ENCODE measurements around the gene ZNF273. TPM values are rescaled to one million over a fixed set of nuclear protein-coding genes. Genes with fewer than 3 reads are reported as not detected.
"Not testable (repeated sequence)": the region's sequence is repeated elsewhere in the genome, so short reads cannot be mapped to it uniquely, and the experiment has no call there.

The ZNF273 gene
- total RNA-seq, 1 experiment from 2014 or later, result 22.0 TPM

- no peaks in the 10 kb centered on the region for H3K9me2 ChIP-seq (replicated peaks; ENCODE audit: insufficient read depth, low read length)
- H3K4me2 ChIP-seq (ENCODE audit: low read depth, low read length, poor library complexity, severe bottlenecking), result no peak overlapping the region
- H3K9ac ChIP-seq (ENCODE audit: low read length), result no peak overlapping the region
- no peaks in the 10 kb centered on the region for H3K27me3 ChIP-seq (ENCODE audit: low read length)
- no peak for DNase-seq
- no peak overlapping the region for H3K4me3 ChIP-seq (ENCODE audit: low read length)
- H3K36me3 ChIP-seq (ENCODE audit: insufficient read depth, low read length), result peaks cover 50% of the 10 kb centered on the region
- H2AFZ ChIP-seq (ENCODE audit: low read length), result no peak overlapping the region
- peaks cover 22% of the 10 kb centered on the region for H3K9me3 ChIP-seq (ENCODE audit: low read length)
- peaks cover 75% of the 10 kb centered on the region for H3K79me2 ChIP-seq (ENCODE audit: low read length)
- peaks cover 11% of the 10 kb centered on the region for H3K4me1 ChIP-seq (ENCODE audit: low read length)
- no peak overlapping the region for H3K27ac ChIP-seq (ENCODE audit: low read length)
- H4K20me1 ChIP-seq (ENCODE audit: insufficient read depth, low read depth, low read length), result no peaks in the 10 kb centered on the region
Observed at GRCh38 chr7:64905547-64905946, 2.5 kb downstream of the ZNF273 start.

- H3K4me1 ChIP-seq (ENCODE audit: low read length), result peaks cover 7% of the 10 kb centered on the region; the same call in 1 of the 2 replicates
- no peak overlapping the region for H3K4me3 ChIP-seq (ENCODE audit: low read length)
- H3K27me3 ChIP-seq (ENCODE audit: low read length), result no peaks in the 10 kb centered on the region
- peaks cover 96% of the 10 kb centered on the region for H3K79me2 ChIP-seq (ENCODE audit: low read length)
- H3K27ac ChIP-seq (ENCODE audit: low read length), result no peak overlapping the region
- H3K4me2 ChIP-seq (ENCODE audit: low read depth, low read length, poor library complexity, severe bottlenecking), result no peak overlapping the region
- H3K36me3 ChIP-seq (ENCODE audit: insufficient read depth, low read length), result peaks cover 59% of the 10 kb centered on the region
- no peak overlapping the region for H3K9ac ChIP-seq (ENCODE audit: low read length)
- H2AFZ ChIP-seq (ENCODE audit: low read length), result no peak overlapping the region
- no peak for DNase-seq
- H3K9me2 ChIP-seq (replicated peaks; ENCODE audit: insufficient read depth, low read length), result no peaks in the 10 kb centered on the region
- no peaks in the 10 kb centered on the region for H4K20me1 ChIP-seq (ENCODE audit: insufficient read depth, low read depth, low read length)
- H3K9me3 ChIP-seq (ENCODE audit: low read length), result peaks cover 31% of the 10 kb centered on the region
Observed at GRCh38 chr7:64907641-64908326, 4.7 kb downstream of the ZNF273 start.

- peaks cover 7% of the 10 kb centered on the region; the same call in 1 of the 2 replicates for H3K4me1 ChIP-seq (ENCODE audit: low read length)
- DNase-seq, result no peak
- no peak overlapping the region for H3K4me2 ChIP-seq (ENCODE audit: low read depth, low read length, poor library complexity, severe bottlenecking)
- H3K9ac ChIP-seq (ENCODE audit: low read length), result no peak overlapping the region
- H3K27ac ChIP-seq (ENCODE audit: low read length), result no peak overlapping the region
- no peaks in the 10 kb centered on the region for H3K27me3 ChIP-seq (ENCODE audit: low read length)
- H2AFZ ChIP-seq (ENCODE audit: low read length), result no peak overlapping the region
- H4K20me1 ChIP-seq (ENCODE audit: insufficient read depth, low read depth, low read length), result no peaks in the 10 kb centered on the region
- H3K9me2 ChIP-seq (replicated peaks; ENCODE audit: insufficient read depth, low read length), result no peaks in the 10 kb centered on the region
- peaks cover 99% of the 10 kb centered on the region for H3K79me2 ChIP-seq (ENCODE audit: low read length)
- H3K9me3 ChIP-seq (ENCODE audit: low read length), result peaks cover 36% of the 10 kb centered on the region
- H3K4me3 ChIP-seq (ENCODE audit: low read length), result no peak overlapping the region
- peaks cover 65% of the 10 kb centered on the region for H3K36me3 ChIP-seq (ENCODE audit: insufficient read depth, low read length)
Observed at GRCh38 chr7:64908358-64908757, 5.3 kb downstream of the ZNF273 start.

GRCh38 chr7:64914557-64914956 is 11.5 kb downstream of the ZNF273 start:
- Histone ChIP-seq H2AFZ (ENCODE audit: low read length) (no peak overlapping the region), H3K4me2 (ENCODE audit: low read depth, low read length, poor library complexity, severe bottlenecking) (no peak overlapping the region), H3K9me3 (ENCODE audit: low read length) (peaks cover 40% of the 10 kb centered on the region), H4K20me1 (ENCODE audit: insufficient read depth, low read depth, low read length) (no peaks in the 10 kb centered on the region), H3K27ac (ENCODE audit: low read length) (no peak overlapping the region), H3K36me3 (ENCODE audit: insufficient read depth, low read length) (peaks cover 75% of the 10 kb centered on the region), H3K4me3 (ENCODE audit: low read length) (no peak overlapping the region), H3K4me1 (ENCODE audit: low read length) (no peaks in the 10 kb centered on the region), H3K9me2 (replicated peaks; ENCODE audit: insufficient read depth, low read length) (no peaks in the 10 kb centered on the region), H3K9ac (ENCODE audit: low read length) (no peak overlapping the region), H3K27me3 (ENCODE audit: low read length) (no peaks in the 10 kb centered on the region), H3K79me2 (ENCODE audit: low read length) (peaks cover 90% of the 10 kb centered on the region)
- no peak for DNase-seq

GRCh38 chr7:64915301-64915700 is 12.2 kb downstream of the ZNF273 start:
- DNase-seq; H3K4me2 ChIP-seq (ENCODE audit: low read depth, low read length, poor library complexity, severe bottlenecking); H3K27me3 ChIP-seq (ENCODE audit: low read length); H3K4me3 ChIP-seq (ENCODE audit: low read length); H3K4me1 ChIP-seq (ENCODE audit: low read length); H3K9ac ChIP-seq (ENCODE audit: low read length); H2AFZ ChIP-seq (ENCODE audit: low read length); H4K20me1 ChIP-seq (ENCODE audit: insufficient read depth, low read depth, low read length); H3K27ac ChIP-seq (ENCODE audit: low read length); H3K9me2 ChIP-seq (replicated peaks; ENCODE audit: insufficient read depth, low read length): not testable (repeated sequence)
- Histone ChIP-seq H3K9me3 (ENCODE audit: low read length) (peaks cover 35% of the 10 kb centered on the region), H3K36me3 (ENCODE audit: insufficient read depth, low read length) (peaks cover 75% of the 10 kb centered on the region), H3K79me2 (ENCODE audit: low read length) (peaks cover 90% of the 10 kb centered on the region)

- not testable (repeated sequence) for H3K4me2 ChIP-seq (ENCODE audit: low read depth, low read length, poor library complexity, severe bottlenecking); H3K9ac ChIP-seq (ENCODE audit: low read length); H3K4me1 ChIP-seq (ENCODE audit: low read length); H4K20me1 ChIP-seq (ENCODE audit: insufficient read depth, low read depth, low read length); H3K4me3 ChIP-seq (ENCODE audit: low read length); DNase-seq; H3K27me3 ChIP-seq (ENCODE audit: low read length); H3K27ac ChIP-seq (ENCODE audit: low read length); H3K9me2 ChIP-seq (replicated peaks; ENCODE audit: insufficient read depth, low read length); H2AFZ ChIP-seq (ENCODE audit: low read length)
- Histone ChIP-seq H3K79me2 (ENCODE audit: low read length) (peaks cover 17% of the 10 kb centered on the region), H3K36me3 (ENCODE audit: insufficient read depth, low read length) (peaks cover 67% of the 10 kb centered on the region), H3K9me3 (ENCODE audit: low read length) (peaks cover 37% of the 10 kb centered on the region)
Observed at GRCh38 chr7:64928252-64929187, 25.4 kb downstream of the ZNF273 start.

GRCh38 chr7:64934478-64934877 is 31.4 kb downstream of the ZNF273 start:
- no peak overlapping the region for H3K4me3 ChIP-seq (ENCODE audit: low read length)
- no peaks in the 10 kb centered on the region for H3K27me3 ChIP-seq (ENCODE audit: low read length)
- no peaks in the 10 kb centered on the region for H4K20me1 ChIP-seq (ENCODE audit: insufficient read depth, low read depth, low read length)
- peaks cover 2% of the 10 kb centered on the region; the same call in 1 of the 2 replicates for H3K9me3 ChIP-seq (ENCODE audit: low read length)
- H3K9me2 ChIP-seq (replicated peaks; ENCODE audit: insufficient read depth, low read length), result no peaks in the 10 kb centered on the region
- no peak for DNase-seq
- no peak overlapping the region for H3K27ac ChIP-seq (ENCODE audit: low read length)
- no peak overlapping the region for H2AFZ ChIP-seq (ENCODE audit: low read length)
- H3K9ac ChIP-seq (ENCODE audit: low read length), result no peak overlapping the region
- no peaks in the 10 kb centered on the region for H3K79me2 ChIP-seq (ENCODE audit: low read length)
- no peak overlapping the region for H3K4me2 ChIP-seq (ENCODE audit: low read depth, low read length, poor library complexity, severe bottlenecking)
- peaks cover 13% of the 10 kb centered on the region for H3K36me3 ChIP-seq (ENCODE audit: insufficient read depth, low read length)
- no peaks in the 10 kb centered on the region for H3K4me1 ChIP-seq (ENCODE audit: low read length)

DNA sequence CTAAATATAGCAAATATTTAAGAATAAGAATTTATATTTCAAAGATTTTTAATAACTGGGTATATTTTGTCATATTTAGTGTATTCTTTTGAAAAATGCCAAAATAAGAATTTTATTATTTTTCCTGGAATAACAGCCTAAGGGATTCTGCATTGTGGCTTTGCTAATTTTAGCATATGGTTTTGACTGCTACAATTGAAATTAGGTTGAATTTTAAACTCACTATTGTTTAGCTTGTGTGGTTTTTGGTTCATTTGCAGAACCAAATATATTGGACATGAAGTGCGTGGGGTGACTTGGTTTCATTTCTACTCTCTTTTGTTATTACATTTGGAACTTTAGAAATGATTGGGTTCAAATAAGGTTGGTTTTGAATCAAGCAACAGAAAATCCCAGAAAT is 35.5 kb downstream of the ZNF273 start:
- Histone ChIP-seq H3K9me3 (ENCODE audit: low read length) (no peaks in the 10 kb centered on the region), H3K36me3 (ENCODE audit: insufficient read depth, low read length) (peaks cover 4% of the 10 kb centered on the region; the same call in 1 of the 2 replicates), H3K27me3 (ENCODE audit: low read length) (no peaks in the 10 kb centered on the region), H3K4me2 (ENCODE audit: low read depth, low read length, poor library complexity, severe bottlenecking) (no peak overlapping the region), H3K79me2 (ENCODE audit: low read length) (no peaks in the 10 kb centered on the region), H3K9ac (ENCODE audit: low read length) (no peak overlapping the region), H3K27ac (ENCODE audit: low read length) (no peak overlapping the region), H4K20me1 (ENCODE audit: insufficient read depth, low read depth, low read length) (no peaks in the 10 kb centered on the region), H2AFZ (ENCODE audit: low read length) (no peak overlapping the region), H3K4me3 (ENCODE audit: low read length) (no peak overlapping the region), H3K4me1 (ENCODE audit: low read length) (no peaks in the 10 kb centered on the region), H3K9me2 (replicated peaks; ENCODE audit: insufficient read depth, low read length) (no peaks in the 10 kb centered on the region)
- no peak for DNase-seq
